DMS114 treated with DMSO at 0.1 percent for 48 hours (cell line): ENCODE measurements around the gene KRT23.

Experiments used
- DNase-seq: peaks from one replicate; lab custom pipeline; 2025; ENCODE audit not compliant: unreplicated experiment; lab: John Stamatoyannopoulos, UW

The KRT23 gene, protein sequence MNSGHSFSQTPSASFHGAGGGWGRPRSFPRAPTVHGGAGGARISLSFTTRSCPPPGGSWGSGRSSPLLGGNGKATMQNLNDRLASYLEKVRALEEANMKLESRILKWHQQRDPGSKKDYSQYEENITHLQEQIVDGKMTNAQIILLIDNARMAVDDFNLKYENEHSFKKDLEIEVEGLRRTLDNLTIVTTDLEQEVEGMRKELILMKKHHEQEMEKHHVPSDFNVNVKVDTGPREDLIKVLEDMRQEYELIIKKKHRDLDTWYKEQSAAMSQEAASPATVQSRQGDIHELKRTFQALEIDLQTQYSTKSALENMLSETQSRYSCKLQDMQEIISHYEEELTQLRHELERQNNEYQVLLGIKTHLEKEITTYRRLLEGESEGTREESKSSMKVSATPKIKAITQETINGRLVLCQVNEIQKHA

DNA sequence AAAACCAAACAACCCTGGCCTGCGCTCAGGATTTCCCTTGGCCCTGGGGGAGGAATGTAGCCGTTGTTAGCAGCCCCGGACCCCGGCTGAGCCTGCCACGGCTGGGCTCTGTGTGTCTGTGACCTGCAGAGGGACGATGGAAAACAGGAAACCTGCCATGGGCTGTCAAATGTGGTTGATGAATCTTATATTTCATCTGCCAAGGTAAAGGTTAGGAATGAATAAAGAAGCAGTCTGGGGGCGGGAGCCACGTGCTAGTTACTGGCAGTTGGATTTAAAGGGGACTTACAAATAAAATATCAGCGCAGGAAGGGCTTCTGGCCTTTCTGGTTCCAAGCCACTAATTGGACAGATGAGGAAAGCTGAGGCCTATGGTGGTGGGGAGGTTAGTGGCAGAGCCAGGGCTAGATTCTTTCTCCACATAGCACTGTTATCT, at the start of gene KRT23:
TSS of gene KRT23 (minus strand) at position 263 of the 436 bp plus-strand sequence. CDS start 1,043 bp downstream, outside the sequence.
- DNase-seq = no peak

DNA sequence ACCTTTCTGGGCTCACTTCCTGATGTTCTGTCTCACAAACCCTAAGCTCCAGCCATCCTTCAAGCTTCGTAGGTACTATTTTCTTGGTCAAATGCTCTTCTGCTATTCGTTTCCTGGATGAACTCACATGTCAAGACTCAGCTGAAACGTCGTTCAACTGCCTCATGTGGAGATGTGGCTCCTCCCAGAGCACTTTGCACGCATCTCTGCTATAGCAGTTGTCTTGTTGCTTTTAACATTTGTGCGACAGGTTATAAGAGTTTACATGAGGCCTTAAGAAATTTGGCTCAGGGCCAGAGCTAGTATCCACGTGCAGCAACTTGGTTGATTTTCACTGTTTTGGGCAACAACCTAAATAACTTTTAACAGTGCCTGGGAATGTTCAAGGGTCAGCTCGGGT, 49.5 kb upstream of the KRT23 start:
- DNase-seq = no peak

GRCh38 chr17:40984226-40984625, 46.8 kb upstream of the KRT23 start, which contains the start of gene KRT40:
Gene KRT40, minus strand, starts transcription at chr17:40984326. Its CDS starts 53 bp downstream, at chr17:40984273.
- DNase-seq = no peak

GRCh38 chr17:40981115-40981514, 43.7 kb upstream of the KRT23 start:
- DNase-seq = no peak

GRCh38 chr17:40980596-40980995, 43.1 kb upstream of the KRT23 start:
- DNase-seq = no peak

GRCh38 chr17:40980117-40980516, 42.7 kb upstream of the KRT23 start:
- no peak for DNase-seq

GRCh38 chr17:40978575-40979151, 41.2 kb upstream of the KRT23 start:
- no peak for DNase-seq

- no peak for DNase-seq
Measured at GRCh38 chr17:40975516-40975915, 38.1 kb upstream of the KRT23 start.

DNA sequence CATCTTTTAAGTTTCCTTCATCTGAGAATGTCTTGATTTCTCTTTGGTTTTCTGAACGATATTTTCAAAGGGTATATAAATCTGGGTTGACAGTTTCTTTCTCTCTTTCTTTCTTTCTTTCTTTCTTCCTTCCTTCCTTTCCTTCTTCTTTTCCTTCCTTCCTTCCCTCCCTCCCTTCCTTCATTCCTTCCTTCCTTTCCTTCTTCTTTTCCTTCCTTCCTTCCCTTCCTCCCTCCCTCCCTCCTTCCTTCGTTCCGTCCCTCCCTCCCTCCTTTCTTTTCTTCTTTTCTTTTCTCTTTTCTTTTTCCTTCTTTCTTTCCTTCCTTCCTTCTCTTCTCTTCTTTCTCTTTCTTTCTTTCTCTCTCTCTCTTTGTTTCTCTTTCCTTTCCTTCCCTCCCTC, 36.9 kb upstream of the KRT23 start:
- DNase-seq = no peak

GRCh38 chr17:40967582-40967981, 30.1 kb upstream of the KRT23 start:
- DNase-seq = no peak

GRCh38 chr17:40966848-40967247, 29.4 kb upstream of the KRT23 start, which contains the start of gene KRT39:
Gene KRT39, minus strand, starts transcription at chr17:40966948. Its CDS starts 92 bp downstream, at chr17:40966856.
- DNase-seq = no peak

DNA sequence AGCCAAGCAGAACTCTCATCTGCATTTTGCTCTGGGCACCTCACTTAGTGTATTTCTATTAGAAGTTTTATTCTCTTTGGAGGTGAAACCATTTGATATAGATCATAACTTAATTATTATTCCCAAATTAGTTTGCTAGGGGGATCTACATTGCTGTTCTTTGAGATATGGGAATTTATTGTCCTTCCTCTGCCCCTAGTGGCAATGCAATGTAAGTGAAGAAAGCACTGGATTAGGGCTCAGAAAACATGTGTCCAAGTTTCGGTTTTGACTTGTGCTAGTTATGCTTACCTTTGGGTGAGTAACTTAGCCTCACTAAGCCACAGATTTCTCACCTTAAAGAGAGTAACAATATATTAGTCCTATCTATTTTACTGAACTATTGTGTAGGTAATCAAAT, 26.4 kb upstream of the KRT23 start:
- no peak for DNase-seq

- no peak for DNase-seq
Measured at GRCh38 chr17:40962059-40962561, 24.7 kb upstream of the KRT23 start.

- no peak for DNase-seq
Measured at GRCh38 chr17:40961591-40961990, 24.1 kb upstream of the KRT23 start.

DNA sequence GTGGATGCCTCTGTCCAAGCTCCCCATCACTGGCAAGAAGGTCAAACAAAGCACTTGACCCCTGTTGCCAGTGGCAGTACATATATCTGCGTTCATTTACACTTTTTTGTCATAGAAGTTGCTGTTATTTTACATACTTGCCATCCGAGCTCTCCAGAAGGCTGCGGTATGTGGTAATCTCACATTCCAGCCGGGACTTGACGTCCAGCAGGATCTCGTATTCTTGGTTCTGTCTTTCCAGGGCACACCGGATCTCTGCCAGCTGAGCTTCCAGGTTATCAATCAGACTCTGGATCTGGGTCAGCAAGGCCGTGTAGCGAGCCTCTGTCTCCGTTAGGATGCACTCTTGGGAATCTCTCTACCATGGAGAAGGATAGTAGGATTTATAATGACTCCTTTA, 22.7 kb upstream of the KRT23 start:
- no peak for DNase-seq

DNA sequence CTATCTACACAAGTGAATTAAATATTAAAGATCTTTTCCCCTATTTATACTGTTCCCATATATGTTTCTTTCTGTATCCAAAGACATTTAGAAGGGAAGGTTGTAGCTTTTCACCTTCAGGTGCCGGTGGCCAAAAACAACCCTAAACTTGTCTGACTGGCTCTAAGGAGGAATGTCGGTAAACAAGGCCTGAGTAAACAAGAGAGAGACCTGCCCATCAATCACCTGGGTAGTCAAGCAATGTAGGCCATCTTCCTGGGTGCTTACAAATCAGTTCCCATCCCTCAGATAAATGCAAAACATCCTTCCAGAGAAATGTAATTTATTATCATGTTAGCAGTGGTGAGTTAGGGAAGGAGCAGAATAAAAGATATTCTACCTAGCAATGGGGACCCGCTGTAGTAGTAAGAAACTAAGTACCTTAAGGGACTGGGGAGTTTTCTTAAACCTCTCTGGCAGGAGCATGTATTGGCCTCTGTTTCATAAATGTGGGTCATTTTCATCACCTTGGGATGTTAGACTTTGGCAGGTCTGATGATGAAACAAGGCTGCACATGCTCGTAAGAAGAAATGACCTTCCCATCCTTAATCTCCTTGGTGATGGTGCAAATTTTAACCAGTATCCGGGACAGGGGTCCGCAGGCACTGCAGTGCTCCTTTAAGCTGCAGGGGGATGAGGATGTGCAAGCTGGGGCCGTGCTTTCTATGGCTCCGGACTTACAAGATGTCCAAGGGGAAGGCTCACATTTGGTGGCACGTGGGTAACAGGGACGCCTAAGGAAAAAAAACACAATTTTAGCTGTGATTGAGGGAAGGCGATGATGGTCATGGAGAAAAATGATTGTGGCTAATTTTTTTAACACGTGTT, 20.9 kb upstream of the KRT23 start:
- no peak for DNase-seq

- DNase-seq = no peak
Measured at GRCh38 chr17:40956401-40957254, 19.2 kb upstream of the KRT23 start.

DNA sequence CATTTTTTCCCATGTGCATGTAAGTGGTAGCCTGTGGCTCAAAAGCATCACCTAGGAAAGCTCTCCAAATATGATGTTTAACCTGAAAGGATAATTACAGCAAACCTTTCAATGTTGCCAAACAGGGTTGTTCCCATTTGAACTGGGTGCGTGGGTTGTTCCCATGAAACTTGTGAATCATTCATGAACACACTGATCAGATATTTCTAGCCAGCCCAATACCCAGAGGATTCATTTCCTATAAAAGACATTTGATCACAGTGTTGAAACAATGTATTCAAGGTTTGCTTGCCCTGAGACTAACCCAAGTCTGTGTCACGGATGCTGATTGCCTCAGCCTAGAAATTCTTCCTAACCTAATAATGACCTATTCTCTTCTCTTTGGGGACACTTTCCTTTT, 16.4 kb upstream of the KRT23 start:
- no peak for DNase-seq

GRCh38 chr17:40952661-40953060, 15.2 kb upstream of the KRT23 start:
- DNase-seq = no peak

DNA sequence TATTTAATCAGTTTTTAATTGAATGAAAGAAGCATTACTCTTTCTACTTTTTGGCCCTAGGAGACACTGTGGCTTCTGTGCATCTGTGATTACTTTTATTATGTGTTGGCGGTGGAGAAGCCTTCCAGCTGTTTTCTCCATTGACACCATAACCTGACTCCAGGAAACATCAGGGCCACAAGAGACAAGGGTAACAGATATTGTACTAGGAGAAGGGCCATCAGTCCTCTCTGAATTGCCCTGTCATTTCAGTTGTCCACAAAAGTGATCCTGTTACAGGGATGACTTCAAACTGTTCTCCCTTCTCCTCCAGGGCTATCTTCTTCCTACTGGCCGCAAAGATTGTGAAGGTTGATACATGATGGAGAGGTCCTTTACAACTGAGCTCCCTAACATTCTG, 14.7 kb upstream of the KRT23 start:
- DNase-seq = no peak
